GM19452 (cell line): Measurements from ENCODE around the gene ULK4.
"Not testable (repeated sequence)": the region's sequence is repeated elsewhere in the genome, so short reads cannot be mapped to it uniquely, and the experiment has no call there.

ENCODE experiments used
- ATAC-seq: cut with Tn5 transposase; IDR thresholded peaks from one replicate; pipeline ENCODE4 v1.9.1; 2021; ENCODE audit not compliant: unreplicated experiment

Gene ULK4

GRCh38 chr3:41394896-41395295 lies 567.0 kb downstream of the ULK4 start:
- ATAC-seq = no peak

GRCh38 chr3:41370765-41371535 lies 591.0 kb downstream of the ULK4 start:
- not testable (repeated sequence) for ATAC-seq

- ATAC-seq = no peak
These were observed 591.6 kb downstream of the ULK4 start for GRCh38 chr3:41370307-41370706.

- no peak for ATAC-seq
These were observed 592.1 kb downstream of the ULK4 start for GRCh38 chr3:41369838-41370237.

DNA sequence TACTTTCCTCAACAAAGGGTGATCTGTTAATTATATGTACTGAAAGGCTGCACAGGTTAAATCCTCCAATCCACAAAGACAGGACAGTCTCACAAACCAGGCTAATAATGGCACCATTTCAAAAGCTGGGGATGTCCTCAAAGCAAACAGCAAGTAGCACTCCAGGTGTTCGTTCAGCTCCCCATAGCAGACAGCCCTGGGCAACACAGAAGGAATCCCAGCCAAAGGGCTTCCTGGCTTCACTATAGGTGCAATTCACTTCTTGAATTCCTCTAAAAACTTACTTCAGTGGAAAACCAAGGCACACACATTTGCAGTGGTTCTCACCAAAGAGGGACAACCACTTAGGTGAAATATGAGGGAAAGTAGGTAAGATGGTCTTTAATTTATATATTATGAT lies 595.9 kb downstream of the ULK4 start:
- no peak for ATAC-seq

GRCh38 chr3:41364736-41365135 lies 597.2 kb downstream of the ULK4 start:
- ATAC-seq = no peak

DNA sequence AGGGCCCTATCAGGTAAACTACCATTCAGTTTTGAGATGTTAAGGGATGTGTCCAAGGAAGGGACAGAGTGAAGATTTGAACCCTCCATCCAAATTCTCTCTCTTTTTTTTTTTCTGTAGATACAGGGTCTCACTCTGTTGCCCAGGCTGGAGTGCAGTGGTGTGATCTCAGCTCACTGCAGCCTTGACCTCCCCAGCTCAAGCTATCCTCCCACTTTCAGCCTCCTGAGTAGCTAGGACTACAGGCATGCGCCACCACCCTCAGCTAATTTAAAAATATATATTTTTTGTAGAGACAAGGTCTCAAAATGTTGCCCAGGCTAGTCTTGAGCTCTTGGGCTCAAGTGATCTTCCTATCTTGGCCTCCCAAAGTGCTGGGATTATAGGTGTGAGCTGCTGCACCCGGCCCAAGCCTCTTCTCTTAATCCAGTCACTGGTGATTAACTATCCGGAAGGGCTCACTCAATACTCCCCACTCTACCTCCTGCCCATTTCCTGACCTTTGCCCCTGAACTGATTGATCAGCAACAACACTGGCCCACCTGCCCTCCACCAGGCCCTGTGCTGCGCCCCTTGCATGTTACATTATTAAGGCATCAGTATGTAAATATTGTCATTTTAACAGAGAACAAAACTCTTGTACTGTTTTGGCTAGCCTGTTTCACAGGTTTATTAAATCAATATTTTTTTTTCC lies 597.9 kb downstream of the ULK4 start:
- ATAC-seq = no peak

DNA sequence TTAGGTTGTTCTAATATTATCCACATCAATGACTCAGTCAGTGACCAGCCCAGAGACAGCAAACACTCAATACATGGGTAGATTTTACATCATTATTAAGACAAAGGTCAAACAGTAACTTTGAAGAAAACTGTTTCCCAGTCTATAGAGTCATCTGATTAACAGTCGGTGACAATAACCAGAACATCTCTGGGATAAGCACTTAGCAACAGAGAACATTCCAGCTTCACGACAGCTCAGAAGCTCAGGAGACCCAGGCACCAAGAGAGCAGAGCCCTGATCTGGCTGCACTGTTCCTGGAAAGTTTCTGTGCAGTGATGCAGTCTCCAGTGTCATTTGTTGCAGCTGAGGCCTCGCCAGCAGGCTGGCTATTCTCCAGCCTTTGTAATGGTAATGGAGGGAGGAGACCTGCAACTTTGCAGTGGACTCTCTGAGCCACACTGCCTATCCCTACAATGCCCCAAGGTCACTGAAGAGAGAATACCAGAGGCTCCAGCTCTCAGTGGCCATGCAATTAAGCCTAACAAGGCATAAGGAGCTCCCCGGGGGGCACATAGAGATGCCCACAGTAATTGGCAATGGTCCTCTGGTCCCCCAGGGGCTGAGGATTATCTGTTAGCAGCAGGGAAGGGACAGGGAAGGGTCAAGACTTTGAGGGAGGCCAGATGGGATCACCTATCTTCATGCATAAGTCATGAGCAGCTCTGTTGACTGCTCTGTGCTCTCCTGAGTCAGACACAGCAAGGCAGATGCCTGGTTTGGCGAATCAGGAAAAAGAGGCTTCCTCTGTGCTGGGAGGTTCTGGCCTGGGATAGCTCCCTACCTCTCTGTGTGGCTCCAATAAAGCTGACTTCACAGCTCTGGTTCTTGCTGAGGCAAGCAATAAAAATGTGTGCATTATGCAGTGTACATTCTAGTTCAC lies 599.0 kb downstream of the ULK4 start:
- no peak for ATAC-seq

GRCh38 chr3:41357271-41357670 lies 604.6 kb downstream of the ULK4 start:
- ATAC-seq = no peak

- ATAC-seq = no peak
These were observed 605.1 kb downstream of the ULK4 start for GRCh38 chr3:41356775-41357174.

GRCh38 chr3:41352510-41352909 lies 609.4 kb downstream of the ULK4 start:
- no peak for ATAC-seq

GRCh38 chr3:41350441-41350840 lies 611.5 kb downstream of the ULK4 start:
- no peak for ATAC-seq

DNA sequence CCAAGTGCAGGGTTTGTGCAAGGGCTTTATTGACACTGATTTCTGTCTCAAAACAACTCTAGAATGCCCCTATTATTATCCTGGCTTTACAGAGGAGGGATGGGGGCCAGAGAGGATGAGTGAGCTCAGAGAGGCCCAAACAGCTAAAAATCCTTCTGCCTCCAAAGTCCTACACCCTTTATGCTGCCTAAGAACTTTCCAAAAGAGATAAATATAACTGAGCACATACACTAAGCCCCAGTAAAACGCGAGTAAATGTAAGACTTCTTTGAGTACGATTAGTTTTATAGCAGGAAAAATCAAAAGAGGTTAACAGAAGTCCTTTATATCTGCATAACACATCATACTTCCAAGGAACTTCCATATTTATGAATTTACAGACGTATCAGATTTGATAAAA lies 613.5 kb downstream of the ULK4 start:
- no peak for ATAC-seq

GRCh38 chr3:41346698-41347270 lies 615.1 kb downstream of the ULK4 start:
- no peak for ATAC-seq

DNA sequence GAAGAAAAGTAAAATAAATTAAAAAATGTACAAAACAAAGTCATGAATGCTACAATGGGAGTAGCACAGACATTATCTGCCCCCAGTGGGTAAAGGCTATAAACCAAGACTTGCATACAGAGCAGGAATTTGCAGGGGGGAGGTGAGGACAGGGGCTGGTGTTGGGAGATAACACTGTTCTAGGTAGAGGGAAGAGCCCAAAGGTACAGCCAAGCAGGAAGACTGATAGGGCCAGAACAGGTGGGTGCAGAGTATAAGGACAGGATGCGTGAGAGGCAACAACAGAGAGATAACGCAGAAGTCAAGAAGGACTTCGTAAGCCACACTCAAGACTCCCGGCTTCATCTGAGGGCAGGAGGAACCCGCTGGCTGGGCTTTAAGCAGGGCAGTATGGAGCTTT lies 616.1 kb downstream of the ULK4 start:
- no peak for ATAC-seq

DNA sequence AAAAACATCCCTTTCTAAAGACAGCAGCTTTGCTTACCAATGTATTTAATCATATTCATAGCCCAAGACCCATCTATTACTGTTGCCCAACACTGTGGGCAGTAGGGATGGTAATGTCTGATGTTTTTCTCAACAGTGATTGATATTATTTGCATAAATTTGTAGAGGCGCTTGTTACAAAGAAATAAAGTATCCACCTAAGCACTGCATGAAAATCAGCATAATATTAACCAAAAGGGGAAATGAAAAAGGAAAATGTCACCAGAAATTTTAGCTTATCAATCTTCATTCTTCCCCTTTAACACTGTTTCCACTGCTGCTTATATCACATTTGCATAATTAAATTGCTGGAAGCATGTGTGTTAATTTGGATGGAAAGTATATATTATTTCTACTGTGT lies 622.1 kb downstream of the ULK4 start:
- no peak for ATAC-seq

DNA sequence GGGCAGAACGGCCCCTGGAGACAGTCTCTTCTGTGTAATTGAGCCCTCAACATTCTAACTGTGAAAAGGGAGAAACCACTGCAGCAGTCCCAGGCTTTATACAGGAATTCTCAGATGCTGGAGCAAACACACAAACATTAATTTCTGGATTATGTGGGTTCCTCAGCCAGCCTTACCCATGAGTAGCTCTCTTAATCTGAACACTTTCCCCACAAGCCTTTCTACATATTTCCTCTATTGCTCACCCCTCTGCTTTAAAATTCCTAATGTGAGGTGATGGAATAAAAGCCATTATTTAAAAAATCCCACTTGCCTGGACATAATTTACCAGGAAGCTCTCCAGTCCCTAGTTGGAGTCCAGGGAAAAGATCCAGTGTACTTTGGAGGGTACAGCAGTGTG lies 623.6 kb downstream of the ULK4 start:
- ATAC-seq = no peak

- no peak for ATAC-seq
These were observed 627.5 kb downstream of the ULK4 start for GRCh38 chr3:41334426-41334825.

GRCh38 chr3:41331041-41331440 lies 630.9 kb downstream of the ULK4 start:
- no peak for ATAC-seq

GRCh38 chr3:41330465-41330864 lies 631.4 kb downstream of the ULK4 start:
- ATAC-seq = no peak

DNA sequence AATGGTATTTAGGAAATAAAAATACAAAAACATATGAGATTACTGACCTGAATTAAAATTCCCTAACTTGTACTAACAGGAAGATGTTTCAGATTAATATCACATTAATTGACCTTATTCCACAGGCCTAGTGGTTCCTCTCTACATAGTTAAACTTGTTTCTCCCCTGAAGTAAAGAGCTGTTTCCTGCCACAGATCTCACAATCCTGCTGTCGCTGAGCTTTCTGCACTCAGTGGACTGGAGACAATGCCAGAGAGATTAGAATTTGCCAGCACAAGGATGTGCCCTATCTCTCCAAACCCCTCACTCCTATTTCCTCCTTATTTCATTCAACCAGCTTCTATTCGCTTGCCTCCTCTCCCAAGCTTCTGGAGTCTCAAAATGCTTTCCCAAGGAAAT lies 632.0 kb downstream of the ULK4 start:
- ATAC-seq = no peak
